GM19455 (cell line): Measurements from ENCODE around the gene CCDC57.
"Not testable (repeated sequence)": the region's sequence is repeated elsewhere in the genome, so short reads cannot be mapped to it uniquely, and the experiment has no call there.

ENCODE experiments used
- ATAC-seq: cut with Tn5 transposase; IDR thresholded peaks from one replicate; pipeline ENCODE4 v1.9.1; 2021; ENCODE audit not compliant: unreplicated experiment

Gene CCDC57

GRCh38 chr17:82156284-82156925, 56.2 kb downstream of the CCDC57 start:
- no peak for ATAC-seq

- no peak for ATAC-seq
Measured at GRCh38 chr17:82155606-82156005, 57.0 kb downstream of the CCDC57 start.

GRCh38 chr17:82154881-82155331, 57.7 kb downstream of the CCDC57 start:
- no peak for ATAC-seq

GRCh38 chr17:82153745-82154375, 58.8 kb downstream of the CCDC57 start:
- no peak for ATAC-seq

- no peak for ATAC-seq
Measured at GRCh38 chr17:82153295-82153691, 59.3 kb downstream of the CCDC57 start.

- ATAC-seq: no peak
Measured at GRCh38 chr17:82152556-82153294, 59.9 kb downstream of the CCDC57 start.

- ATAC-seq: no peak
Measured at GRCh38 chr17:82152114-82152513, 60.5 kb downstream of the CCDC57 start.

GRCh38 chr17:82151106-82151957, 61.3 kb downstream of the CCDC57 start:
- no peak for ATAC-seq

- no peak for ATAC-seq
Measured at GRCh38 chr17:82149401-82150099, 63.1 kb downstream of the CCDC57 start.

- ATAC-seq: no peak
Measured at GRCh38 chr17:82148997-82149396, 63.6 kb downstream of the CCDC57 start.

GRCh38 chr17:82148011-82148410, 64.6 kb downstream of the CCDC57 start:
- no peak for ATAC-seq

- ATAC-seq: no peak
Measured at GRCh38 chr17:82146663-82147654, 65.7 kb downstream of the CCDC57 start.

- ATAC-seq: no peak
Measured at GRCh38 chr17:82145550-82146155, 67.0 kb downstream of the CCDC57 start.

GRCh38 chr17:82143333-82143732, 69.3 kb downstream of the CCDC57 start:
- ATAC-seq: no peak

GRCh38 chr17:82139961-82140360, 72.7 kb downstream of the CCDC57 start:
- not testable (repeated sequence) for ATAC-seq

GRCh38 chr17:82138511-82138992, 74.1 kb downstream of the CCDC57 start:
- ATAC-seq: no peak

- no peak for ATAC-seq
Measured at GRCh38 chr17:82134101-82134500, 78.5 kb downstream of the CCDC57 start.

- ATAC-seq: not testable (repeated sequence)
Measured at GRCh38 chr17:82133166-82133953, 79.3 kb downstream of the CCDC57 start.
